ENCODE results near the gene SELL. TPM values are rescaled to one million over a fixed set of nuclear protein-coding genes. Genes with fewer than 3 reads are reported as not detected.
"Not testable (repeated sequence)": the region's sequence is repeated elsewhere in the genome, so short reads cannot be mapped to it uniquely, and the experiment has no call there.

The SELL gene
- total RNA-seq, 1 donor from 2014 or later = 5.6 TPM

GRCh38 chr1:169704797-169705196 is 6.6 kb downstream of the SELL start:
- no peak for DNase-seq (ENCODE audit: low spot score)

- no peak for DNase-seq (ENCODE audit: low spot score)
These were observed 10.0 kb downstream of the SELL start for GRCh38 chr1:169701261-169702005.

DNA sequence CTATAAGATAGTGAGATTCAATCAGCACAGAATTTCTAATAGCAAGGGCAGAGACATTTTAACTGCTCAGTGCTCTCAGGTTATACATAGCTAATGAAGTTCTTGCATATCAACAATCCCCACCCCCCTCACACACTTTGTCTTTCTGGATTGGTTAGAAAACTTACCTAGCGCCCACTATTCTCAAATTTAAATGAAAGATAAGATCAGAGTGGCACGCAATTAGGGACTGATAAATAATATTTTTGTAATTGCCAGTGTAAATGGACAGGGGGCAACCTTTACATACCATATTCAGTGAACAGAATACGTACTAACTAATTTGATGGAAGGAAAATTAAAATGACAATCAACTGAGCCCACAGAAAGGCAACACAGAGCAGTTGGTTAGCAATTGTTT is 11.7 kb downstream of the SELL start:
- DNase-seq (ENCODE audit: low spot score) = no peak

DNA sequence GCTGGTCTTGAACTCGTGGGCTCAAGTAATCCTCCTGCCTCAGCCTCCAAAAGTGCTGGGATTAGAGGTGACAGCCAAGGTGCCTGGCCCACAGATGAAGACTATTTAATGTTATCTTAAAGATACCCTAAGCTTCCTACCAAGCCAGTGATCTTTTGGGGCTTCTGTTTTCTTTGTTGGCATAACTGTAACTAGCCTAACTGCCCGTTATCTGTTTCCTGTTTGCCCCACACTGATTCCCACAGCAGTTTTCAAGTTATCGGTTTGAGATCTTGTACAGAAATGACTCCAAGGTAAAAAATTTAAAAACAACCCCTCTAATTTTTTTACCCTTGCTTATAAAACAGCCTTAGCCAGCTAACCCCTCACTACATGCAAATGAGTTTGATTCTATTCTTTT is 12.4 kb downstream of the SELL start:
- DNase-seq (ENCODE audit: low spot score) = no peak

DNA sequence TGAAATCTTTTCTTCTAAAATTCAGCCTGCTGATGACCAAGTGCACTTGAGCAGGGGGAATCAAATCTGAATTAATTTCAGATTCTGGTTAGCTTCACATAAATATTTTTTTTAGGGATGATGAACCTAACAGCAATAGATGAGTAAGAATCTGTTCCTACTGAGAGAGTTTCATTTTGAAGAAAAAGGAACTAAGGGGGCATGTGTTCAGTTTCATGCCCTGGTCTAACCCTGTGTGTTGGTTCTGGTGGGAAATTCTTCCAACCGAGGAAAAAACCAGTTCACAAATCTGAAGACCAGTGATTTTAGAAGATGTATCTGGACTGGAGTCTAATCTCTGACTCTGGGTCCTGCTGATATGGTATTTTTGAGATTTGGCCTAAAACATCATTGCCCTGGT is 13.7 kb downstream of the SELL start:
- no peak for DNase-seq (ENCODE audit: low spot score)

- DNase-seq (ENCODE audit: low spot score) = no peak
These were observed 14.9 kb downstream of the SELL start for GRCh38 chr1:169696273-169697100.

GRCh38 chr1:169694304-169695075 is 16.9 kb downstream of the SELL start:
- no peak for DNase-seq (ENCODE audit: low spot score)

DNA sequence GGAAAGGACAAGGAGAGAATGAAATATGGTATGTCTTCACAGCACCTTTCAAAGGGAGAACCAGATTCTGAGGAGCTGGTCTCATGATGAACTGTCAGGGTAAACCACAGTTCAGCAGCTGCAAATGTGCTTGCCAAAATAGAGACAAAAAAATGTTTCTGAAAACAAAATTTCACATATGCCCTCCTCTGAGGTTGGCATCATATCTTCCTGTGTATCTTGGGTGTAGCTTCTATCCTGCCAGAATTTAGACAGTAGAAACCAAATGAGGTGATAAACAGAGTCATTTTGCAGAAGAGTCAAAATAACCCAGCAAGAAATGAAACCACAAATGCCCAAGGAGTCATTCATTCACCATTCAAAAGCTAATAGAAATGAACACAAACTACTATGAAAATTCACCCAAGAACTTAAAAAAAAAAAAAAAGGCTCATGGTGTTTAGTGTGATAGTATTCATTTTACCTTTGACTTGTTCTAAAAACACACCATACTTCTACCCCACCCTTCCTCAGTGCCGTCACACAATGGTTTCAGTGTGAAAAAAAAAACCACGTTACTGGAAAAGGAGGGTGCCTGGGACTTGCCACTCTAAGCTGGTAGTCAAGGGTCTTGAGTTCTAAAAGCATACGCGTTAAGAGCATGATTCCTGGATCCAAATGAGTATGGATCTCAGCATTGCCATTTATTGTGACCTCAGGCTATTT is 18.5 kb downstream of the SELL start:
- DNase-seq (ENCODE audit: low spot score) = no peak

DNA sequence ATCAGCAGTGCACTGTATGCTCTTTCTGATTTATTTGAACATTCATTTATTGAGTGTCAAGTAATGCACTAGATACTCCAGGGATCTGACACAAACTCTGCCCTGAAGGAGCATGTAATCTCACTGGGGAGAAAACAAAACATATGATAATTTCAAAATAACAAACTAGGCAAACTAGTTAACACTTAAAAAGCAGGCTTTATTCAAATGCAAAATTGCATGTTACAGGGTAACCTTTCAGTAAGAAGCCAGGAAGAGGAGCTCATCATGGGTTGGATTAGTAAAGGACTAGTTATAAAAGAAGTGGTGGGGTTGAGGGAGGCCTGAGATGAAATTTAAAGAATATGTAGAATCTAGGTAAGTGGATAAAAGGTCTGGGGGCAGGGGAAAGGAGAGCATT is 20.9 kb downstream of the SELL start:
- DNase-seq (ENCODE audit: low spot score) = no peak

DNA sequence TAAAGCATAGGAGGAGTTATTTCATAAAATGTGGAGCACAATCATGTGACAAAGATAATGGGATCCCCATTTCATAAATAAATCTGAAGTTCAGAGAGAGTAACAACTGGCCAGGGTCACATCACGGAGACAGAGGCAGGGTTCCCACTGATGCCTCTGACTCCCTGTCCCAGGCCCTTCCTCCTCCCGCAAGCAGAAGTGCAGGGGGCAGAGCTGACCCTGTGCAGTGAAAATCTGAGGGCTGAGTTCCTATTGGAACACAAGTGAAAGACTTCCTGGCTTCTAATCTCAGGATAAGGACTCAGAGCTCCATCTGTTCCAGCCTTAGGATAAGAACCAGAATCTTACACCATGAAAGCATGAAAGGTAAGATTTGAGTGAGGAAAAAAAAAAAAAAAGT is 22.0 kb downstream of the SELL start:
- no peak for DNase-seq (ENCODE audit: low spot score)

DNA sequence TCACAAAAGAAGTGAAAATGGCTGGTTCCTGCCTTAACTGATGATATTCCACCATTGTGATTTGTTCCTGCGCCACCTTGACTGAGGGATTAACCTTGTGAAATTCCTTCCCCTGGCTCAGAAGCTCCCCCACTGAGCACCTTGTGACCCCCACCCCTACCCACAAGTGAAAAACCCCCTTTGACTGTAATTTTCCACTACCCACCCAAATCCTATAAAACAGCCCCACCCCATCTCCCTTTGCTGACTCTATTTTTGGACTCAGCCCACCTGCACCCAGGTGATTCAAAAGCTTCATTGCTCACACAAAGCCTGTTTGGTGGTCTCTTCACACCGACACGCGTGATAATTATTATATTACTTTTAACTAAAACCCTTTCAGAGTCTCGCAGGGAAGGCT is 23.0 kb downstream of the SELL start:
- not testable (repeated sequence) for DNase-seq (ENCODE audit: low spot score)

- no peak for DNase-seq (ENCODE audit: low spot score)
These were observed 27.8 kb downstream of the SELL start for GRCh38 chr1:169683661-169684060.

- not testable (repeated sequence) for DNase-seq (ENCODE audit: low spot score)
These were observed 28.3 kb downstream of the SELL start for GRCh38 chr1:169683168-169683567.

GRCh38 chr1:169682071-169682470 is 29.3 kb downstream of the SELL start:
- no peak for DNase-seq (ENCODE audit: low spot score)

DNA sequence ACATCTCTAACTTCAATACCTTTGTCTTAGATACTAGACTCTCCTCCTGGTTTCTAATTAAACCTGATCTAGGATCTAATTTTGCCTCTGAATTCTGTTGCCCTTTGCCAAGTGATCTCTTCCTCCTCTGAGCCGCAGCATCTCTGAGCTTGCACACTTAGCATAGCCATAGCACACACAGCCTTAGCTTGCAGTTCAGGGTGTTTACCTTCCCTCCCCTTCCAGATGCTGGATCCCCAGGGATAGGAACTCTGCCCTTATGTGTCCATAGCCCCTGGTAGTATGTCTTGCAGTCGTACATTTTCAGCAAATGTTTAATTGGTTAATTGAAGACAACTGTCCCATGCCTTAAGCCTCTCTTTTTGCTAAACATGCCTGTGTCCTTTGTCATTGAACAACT is 30.3 kb downstream of the SELL start:
- no peak for DNase-seq (ENCODE audit: low spot score)

DNA sequence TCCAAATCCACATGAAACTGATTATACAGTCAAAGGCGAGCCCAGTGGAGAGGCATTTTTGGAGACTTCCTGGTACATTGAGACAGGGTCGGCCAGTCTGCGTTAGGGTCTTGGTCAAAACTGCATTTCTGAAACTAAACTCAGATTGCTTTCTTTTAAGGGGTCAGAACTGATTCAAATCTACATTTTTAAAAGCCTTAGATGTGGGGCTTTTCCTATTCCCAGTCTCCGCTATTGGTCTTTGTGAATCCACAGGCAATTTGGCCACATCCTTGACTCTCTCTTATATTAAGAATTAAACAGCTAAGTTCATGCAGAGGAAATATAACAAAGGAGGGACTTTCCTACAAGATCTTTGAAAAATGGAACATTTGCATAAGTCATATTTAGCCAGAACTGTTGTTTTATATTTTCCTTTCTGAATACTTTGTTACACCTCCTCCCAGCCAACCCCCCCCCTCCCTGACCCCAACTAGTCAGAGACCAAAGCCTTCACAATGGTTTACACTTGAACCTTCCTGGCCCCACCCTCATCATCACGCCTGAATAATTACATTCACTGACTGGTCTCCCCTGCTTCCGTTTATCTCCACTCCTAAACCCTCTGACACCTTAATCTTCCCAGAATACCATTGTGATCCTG is 30.9 kb downstream of the SELL start:
- DNase-seq (ENCODE audit: low spot score) = no peak

- no peak for DNase-seq (ENCODE audit: low spot score)
These were observed 31.7 kb downstream of the SELL start for GRCh38 chr1:169679692-169680091.

GRCh38 chr1:169676001-169676400 is 35.4 kb downstream of the SELL start:
- peak; percentile 20 for DNase-seq (ENCODE audit: low spot score)

GRCh38 chr1:169670836-169671235 is 40.6 kb downstream of the SELL start:
- no peak for DNase-seq (ENCODE audit: low spot score)

DNA sequence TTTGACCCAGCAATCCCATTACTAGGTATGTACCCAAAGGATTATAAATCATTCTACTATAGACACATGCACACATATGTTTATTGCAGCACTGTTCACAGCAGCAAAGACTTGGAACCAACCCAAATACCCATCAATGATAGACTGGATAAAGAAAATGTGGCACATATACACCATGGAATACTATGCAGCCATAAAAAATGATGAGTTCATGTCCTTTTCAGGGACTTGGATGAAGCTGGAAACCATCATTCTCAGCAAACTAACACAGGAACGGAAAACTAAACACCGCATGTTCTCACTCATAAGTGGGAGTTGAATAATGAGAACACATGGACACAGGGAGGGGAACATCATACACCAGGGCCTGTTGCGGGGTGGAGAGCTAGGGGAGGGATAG is 41.2 kb downstream of the SELL start:
- DNase-seq (ENCODE audit: low spot score) = not testable (repeated sequence)
